NCI-H1105 treated with DMSO at 0.1 percent for 48 hours (cell line): ENCODE results near the gene VPS8.

Source experiments
- DNase-seq: peaks from one replicate; lab custom pipeline; 2025; lab: John Stamatoyannopoulos, UW

VPS8 gene, protein sequence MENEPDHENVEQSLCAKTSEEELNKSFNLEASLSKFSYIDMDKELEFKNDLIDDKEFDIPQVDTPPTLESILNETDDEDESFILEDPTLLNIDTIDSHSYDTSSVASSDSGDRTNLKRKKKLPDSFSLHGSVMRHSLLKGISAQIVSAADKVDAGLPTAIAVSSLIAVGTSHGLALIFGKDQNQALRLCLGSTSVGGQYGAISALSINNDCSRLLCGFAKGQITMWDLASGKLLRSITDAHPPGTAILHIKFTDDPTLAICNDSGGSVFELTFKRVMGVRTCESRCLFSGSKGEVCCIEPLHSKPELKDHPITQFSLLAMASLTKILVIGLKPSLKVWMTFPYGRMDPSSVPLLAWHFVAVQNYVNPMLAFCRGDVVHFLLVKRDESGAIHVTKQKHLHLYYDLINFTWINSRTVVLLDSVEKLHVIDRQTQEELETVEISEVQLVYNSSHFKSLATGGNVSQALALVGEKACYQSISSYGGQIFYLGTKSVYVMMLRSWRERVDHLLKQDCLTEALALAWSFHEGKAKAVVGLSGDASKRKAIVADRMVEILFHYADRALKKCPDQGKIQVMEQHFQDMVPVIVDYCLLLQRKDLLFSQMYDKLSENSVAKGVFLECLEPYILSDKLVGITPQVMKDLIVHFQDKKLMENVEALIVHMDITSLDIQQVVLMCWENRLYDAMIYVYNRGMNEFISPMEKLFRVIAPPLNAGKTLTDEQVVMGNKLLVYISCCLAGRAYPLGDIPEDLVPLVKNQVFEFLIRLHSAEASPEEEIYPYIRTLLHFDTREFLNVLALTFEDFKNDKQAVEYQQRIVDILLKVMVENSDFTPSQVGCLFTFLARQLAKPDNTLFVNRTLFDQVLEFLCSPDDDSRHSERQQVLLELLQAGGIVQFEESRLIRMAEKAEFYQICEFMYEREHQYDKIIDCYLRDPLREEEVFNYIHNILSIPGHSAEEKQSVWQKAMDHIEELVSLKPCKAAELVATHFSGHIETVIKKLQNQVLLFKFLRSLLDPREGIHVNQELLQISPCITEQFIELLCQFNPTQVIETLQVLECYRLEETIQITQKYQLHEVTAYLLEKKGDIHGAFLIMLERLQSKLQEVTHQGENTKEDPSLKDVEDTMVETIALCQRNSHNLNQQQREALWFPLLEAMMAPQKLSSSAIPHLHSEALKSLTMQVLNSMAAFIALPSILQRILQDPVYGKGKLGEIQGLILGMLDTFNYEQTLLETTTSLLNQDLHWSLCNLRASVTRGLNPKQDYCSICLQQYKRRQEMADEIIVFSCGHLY (N-terminal part only)

GRCh38 chr3:184811999-184812661 is at the start of gene VPS8:
VPS8 (plus strand) TSS chr3:184812166; CDS start chr3:184824633, 12,467 bp downstream.
- DNase-seq, result peak; percentile 99

GRCh38 chr3:184764191-184764590 is 47.8 kb upstream of the VPS8 start:
- DNase-seq, result no peak

DNA sequence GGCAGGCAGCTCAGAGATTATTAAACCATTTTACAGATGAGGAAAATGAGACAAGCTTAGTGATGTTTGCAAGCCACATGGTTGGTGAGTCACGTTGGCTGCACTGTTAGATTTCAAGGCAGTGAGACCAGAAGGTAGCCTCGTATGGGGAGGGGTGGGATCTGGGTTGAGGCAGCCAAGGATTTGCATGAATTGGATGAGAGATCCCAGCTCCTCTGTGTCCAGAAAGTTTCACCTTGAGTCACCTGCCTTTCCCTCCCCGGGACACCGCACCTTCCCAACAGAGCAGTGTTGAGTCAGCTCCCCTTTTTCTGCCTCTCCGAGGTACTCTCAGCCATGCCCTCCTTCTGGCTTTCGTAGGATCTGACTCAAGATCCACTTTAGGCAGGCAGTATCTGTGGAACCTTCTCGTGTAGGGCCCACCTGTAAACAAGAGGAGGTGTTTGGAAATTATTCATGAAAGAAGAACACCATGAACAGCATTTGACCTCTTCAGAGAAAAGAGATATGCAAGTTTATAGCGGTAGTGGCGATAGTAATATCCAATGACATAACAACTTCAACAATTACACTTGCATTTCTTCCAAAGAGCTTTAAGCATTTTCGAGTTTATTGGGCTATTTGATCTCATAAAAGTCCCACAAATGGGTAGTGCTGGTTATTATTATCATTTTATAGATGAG is 46.8 kb upstream of the VPS8 start:
- DNase-seq, result no peak

DNA sequence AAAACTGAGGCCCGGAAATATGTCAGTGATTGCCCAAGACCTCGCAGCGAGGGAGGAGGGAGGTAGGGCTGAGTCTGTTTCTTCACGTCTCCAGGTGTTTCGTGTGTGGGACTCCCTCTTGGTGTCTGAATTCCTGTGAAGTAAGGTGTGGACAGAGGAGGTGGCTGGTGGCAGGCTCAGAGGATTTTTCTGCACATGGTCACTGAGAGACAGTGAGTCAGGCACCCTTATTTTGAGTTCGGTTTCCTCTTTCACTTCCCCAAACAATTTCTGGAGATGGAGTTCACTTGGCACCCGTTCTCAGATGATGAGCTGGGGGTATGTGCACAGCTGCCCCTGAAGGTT is 46.3 kb upstream of the VPS8 start:
- DNase-seq, result no peak

DNA sequence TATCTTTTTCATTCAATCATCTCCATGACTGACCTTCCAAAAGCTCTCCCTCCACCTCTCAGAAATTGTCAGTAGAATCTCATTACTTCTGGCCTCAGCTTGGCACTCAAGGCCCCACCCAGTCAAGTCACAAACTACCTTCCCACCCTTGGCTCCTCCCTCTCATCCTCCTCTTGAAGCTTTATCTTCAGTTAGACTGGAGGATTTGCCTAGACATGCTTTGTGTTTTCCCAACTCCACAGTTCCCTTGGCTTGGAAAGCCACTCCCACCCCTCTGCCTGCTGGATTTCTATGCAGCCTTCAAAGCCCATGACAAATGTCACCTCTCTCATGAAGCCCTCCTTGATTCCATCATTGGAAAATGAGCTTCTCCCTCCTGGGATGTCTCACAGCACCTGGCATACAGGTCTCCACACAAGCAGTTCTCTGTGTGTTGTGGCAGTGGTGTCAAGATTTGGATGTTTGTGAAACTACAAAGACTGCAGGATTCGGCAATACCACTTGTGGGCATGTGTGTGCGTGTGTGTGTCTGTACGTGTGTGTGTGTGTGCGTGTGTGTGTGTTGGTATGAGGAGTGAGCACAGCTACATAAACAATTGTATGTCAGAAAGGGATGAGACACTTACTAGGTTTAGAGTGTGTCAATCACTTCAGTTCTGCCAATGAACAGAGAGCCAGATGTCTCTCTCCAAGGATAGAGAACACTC is 45.3 kb upstream of the VPS8 start:
- no peak for DNase-seq

- DNase-seq, result no peak
These were observed 44.6 kb upstream of the VPS8 start for GRCh38 chr3:184767377-184767776.

GRCh38 chr3:184769382-184770170 is 42.4 kb upstream of the VPS8 start:
- no peak for DNase-seq

DNA sequence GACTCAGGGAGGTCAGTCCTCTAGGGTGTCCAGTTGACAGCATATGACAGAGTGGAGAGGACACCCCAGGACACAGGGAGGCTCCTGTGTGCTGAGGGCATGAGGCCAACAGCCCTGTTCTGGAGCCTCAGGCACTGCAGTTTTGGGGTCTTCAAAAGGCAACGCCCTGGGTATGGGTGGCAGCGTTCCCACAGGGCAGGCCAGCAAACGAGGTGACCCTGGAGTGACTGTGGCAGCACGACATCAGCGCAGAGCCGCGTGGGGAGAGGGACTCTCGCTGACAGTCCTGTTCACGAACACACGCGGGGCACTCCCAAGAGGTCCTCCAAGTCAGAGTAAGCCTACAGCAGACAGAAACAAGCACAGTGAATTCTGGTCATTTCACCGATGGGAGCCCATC is 41.4 kb upstream of the VPS8 start:
- no peak for DNase-seq

DNA sequence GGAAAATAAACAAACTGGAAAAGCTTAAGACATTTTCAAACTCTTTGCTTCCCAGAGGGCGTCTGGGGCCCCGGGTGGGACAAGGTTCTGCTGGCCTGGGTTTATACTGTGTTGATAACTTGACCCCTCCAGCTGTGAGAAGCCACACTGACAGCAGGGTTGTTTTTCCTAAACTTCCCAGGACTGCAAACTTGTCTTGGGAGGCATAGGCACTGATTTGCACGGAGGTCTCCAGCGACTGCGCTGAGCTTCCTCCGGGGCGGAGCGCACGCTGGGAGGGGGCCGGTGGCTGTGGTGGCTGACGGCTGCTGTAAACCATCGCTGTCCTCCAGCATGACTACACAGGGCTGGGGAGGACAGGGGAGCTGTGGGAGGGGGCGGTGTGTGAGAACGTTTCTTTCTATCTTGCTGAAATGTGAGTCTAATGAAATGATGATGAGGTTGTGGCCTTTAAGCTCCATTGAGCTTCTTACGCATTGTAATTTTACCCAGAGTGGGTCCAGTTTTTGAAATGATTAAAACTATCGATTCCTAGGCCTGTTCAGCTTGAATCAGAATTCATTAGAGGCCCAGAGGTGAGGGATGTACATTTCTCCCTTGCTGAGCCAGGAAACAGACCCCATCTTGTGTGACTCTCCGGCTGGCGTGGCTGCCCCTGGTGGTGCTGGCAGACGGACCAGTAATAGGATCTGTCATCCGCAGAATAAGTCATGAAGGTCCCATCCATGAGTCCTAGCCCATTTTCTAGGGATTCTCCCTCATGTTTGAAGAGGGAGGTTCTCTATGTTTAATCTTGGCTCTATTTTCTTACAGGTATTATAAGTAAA is 40.5 kb upstream of the VPS8 start:
- DNase-seq, result no peak

GRCh38 chr3:184772667-184773272 is 39.2 kb upstream of the VPS8 start:
- DNase-seq, result no peak

DNA sequence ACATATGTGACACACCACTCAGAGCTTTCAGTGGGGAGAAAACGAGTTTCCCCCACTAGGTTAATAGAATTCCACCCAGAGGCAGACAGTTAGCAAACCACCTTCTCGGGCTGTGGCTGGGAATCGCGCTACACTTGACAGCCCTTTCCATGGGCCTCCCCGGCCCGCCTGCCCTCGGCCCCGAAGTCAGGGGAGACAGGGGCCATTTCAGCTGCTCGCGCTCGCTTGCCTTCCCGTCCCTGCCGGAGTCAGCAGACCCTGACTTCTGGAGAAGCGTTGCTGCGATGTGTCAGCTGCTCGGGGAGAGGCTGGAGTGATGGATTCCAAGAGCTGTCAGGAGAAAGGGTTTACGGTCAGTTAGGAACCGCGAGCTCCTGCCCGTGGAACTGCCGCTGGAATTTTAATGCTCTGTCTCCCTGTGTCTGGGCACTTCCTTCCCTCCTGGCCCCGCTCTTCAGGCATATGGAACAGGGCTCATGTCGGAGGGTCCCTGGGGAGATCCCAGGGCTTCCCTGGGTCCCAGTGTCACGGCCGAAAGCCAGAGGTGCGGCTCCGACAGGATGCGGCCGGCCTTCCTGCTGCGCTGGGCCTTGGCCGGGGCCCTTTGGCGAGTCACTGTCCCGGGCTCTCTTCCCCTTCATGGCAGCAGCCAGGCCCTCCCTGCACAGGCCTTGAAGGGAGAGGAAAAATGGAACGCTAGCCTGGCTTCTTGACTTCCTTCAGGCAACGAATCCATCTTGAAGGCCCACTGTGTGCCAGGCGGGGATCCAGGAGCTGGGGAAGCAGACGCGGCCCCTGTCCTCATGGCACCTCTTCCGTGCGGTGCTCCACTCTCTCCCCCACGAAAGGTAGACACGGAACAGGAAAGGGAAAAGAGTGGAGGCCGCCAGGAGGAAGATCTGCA is 38.4 kb upstream of the VPS8 start:
- no peak for DNase-seq

- DNase-seq, result no peak
These were observed 35.0 kb upstream of the VPS8 start for GRCh38 chr3:184776916-184777315.

- peak; percentile 86 for DNase-seq
These were observed 34.2 kb upstream of the VPS8 start for GRCh38 chr3:184777566-184778356.

- no peak for DNase-seq
These were observed 33.3 kb upstream of the VPS8 start for GRCh38 chr3:184778426-184779332.

DNA sequence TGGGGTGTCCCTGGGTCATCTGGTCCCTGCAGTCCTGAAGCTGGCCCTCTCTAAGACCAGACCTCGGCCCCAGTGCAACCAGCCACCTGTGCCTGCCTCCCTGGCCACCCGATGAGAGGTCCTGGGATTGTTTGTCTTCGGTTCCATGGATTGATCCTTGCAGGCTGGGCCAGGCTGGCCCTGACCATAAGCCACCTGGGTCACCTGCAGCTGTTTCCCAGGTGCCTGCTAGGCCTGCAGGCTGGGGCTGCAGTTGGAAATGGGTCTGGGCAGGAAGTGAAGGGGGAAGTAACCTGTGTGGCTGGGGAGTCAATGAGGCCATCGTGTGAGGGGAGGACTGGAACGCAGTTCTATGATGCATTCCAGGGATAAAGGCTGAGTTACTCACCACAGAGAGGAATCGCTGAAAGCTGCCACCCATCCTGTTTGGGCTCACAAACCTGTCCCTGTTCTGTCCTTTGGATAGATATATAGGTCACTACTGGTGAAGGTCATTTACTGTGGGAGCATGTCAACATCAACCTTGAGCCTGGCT is 30.9 kb upstream of the VPS8 start:
- DNase-seq, result no peak
